Measurements from ENCODE around the gene KIF5A. TPM values are rescaled to one million over a fixed set of nuclear protein-coding genes. Genes with fewer than 3 reads are reported as not detected.
"Not testable (repeated sequence)": the region's sequence is repeated elsewhere in the genome, so short reads cannot be mapped to it uniquely, and the experiment has no call there.

KIF5A gene
- 5.4 TPM for polyA plus RNA-seq (2012; ENCODE audit: insufficient read depth, insufficient read length)

- DNase-seq (ENCODE audit: low read depth, low spot score), result no peak
- peak within 1 kb of the TSS; percentile 41 for H3K4me3 ChIP-seq (ENCODE audit: low read length)
These were observed at the start of gene KIF5A for GRCh38 chr12:57549909-57550640. TSS of gene KIF5A (plus strand) at chr12:57550044. CDS start at chr12:57550272, 228 bp downstream.

GRCh38 chr12:57500213-57500612, 49.6 kb upstream of the KIF5A start:
- H3K4me3 ChIP-seq (ENCODE audit: low read length), result no peak overlapping the region
- no peak for DNase-seq (ENCODE audit: low read depth, low spot score)

DNA sequence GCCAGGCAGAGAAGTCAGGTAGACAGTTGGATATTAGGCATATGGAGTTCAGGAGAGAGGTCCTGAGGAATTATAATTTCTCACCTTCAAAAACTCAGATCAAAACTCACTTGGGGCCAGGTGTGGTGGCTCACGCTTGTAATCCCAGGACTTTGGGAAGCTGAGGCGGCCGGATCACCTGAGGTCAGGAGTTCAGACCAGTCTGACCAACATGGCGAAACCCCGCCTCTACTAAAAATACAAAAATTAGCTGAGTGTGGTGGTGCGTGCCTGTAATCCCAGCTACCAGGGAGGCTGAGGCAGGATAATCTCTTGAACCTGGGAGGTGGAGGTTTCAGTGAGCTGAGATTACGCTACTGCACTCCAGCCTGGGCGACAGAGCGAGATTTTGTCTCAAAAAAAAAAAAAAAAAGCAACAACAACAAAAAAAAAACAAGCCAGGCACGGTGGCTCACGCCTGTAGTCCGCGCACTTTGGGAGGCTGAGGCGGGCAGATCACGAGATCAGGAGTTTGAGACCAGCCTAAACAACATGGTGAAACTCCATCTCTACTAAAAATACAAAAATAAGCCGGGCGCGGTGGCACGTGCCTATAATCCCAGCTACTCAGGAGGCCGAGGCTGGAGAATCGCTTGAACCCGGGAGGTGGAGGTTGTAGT, 47.4 kb upstream of the KIF5A start:
- not testable (repeated sequence) for H3K4me3 ChIP-seq (ENCODE audit: low read length); DNase-seq (ENCODE audit: low read depth, low spot score)

- H3K4me3 ChIP-seq (ENCODE audit: low read length); DNase-seq (ENCODE audit: low read depth, low spot score): not testable (repeated sequence)
These were observed 43.3 kb upstream of the KIF5A start for GRCh38 chr12:57506541-57506940.

- H3K4me3 ChIP-seq (ENCODE audit: low read length); DNase-seq (ENCODE audit: low read depth, low spot score): not testable (repeated sequence)
These were observed 42.0 kb upstream of the KIF5A start for GRCh38 chr12:57507796-57508195.

GRCh38 chr12:57511161-57511560, 38.7 kb upstream of the KIF5A start:
- DNase-seq (ENCODE audit: low read depth, low spot score), result no peak
- H3K4me3 ChIP-seq (ENCODE audit: low read length), result no peak overlapping the region

- no peak for DNase-seq (ENCODE audit: low read depth, low spot score)
- no peak overlapping the region for H3K4me3 ChIP-seq (ENCODE audit: low read length)
These were observed 38.1 kb upstream of the KIF5A start for GRCh38 chr12:57511588-57512325.

DNA sequence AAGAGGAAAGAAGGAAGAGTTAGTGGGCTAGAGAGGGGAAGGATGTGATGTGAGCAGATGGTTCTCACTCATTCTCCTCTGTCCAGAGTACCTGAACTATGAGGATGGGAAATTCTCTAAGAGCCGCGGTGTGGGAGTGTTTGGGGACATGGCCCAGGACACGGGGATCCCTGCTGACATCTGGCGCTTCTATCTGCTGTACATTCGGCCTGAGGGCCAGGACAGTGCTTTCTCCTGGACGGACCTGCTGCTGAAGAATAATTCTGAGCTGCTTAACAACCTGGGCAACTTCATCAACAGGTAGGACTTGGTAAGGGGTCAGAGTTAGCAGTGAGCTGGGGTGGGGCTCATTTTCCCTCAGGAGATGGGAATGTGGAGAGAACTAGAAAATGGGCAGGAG, 37.2 kb upstream of the KIF5A start:
- no peak overlapping the region for H3K4me3 ChIP-seq (ENCODE audit: low read length)
- no peak for DNase-seq (ENCODE audit: low read depth, low spot score)

DNA sequence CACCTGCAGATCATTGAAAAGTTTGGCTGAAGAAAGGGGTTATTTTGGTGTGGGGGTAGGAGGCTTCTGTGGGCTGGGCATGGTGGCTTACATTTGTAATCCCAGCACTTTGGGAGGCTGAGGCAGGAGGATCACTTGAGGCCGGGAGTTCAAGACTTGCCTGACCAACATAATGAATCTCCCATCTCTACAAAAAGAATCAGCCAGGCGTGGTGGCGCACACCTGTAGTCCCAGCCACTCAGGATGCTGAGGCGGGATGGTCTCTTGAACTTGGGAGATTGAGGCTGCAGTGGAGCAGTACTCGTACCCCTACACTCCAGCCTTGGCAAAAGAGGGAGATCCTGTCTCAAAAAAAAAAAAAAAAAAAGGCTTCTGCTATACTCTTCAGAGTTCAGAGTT, 36.6 kb upstream of the KIF5A start:
- no peak for DNase-seq (ENCODE audit: low read depth, low spot score)
- H3K4me3 ChIP-seq (ENCODE audit: low read length), result no peak overlapping the region

- not testable (repeated sequence) for DNase-seq (ENCODE audit: low read depth, low spot score); H3K4me3 ChIP-seq (ENCODE audit: low read length)
These were observed 36.2 kb upstream of the KIF5A start for GRCh38 chr12:57513677-57514076.

GRCh38 chr12:57514246-57514645, 35.6 kb upstream of the KIF5A start:
- H3K4me3 ChIP-seq (ENCODE audit: low read length); DNase-seq (ENCODE audit: low read depth, low spot score): not testable (repeated sequence)

DNA sequence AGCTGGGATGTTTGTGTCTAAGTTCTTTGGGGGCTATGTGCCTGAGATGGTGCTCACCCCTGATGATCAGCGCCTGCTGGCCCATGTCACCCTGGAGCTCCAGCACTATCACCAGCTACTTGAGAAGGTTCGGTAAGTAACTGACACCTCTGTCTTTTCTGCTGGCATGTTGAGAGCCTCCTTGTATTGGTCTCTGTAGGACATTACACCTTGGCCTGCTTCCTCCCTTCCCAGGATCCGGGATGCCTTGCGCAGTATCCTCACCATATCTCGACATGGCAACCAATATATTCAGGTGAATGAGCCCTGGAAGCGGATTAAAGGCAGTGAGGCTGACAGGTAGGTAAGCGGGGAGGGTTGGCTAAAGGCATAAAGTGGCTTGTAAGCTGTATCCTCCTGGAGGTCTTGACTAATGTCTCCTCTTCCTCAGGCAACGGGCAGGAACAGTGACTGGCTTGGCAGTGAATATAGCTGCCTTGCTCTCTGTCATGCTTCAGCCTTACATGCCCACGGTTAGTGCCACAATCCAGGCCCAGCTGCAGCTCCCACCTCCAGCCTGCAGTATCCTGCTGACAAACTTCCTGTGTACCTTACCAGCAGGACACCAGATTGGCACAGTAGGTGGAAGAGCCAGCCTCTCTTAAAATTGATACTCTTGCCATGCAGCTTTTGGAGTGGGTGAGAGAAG, 35.0 kb upstream of the KIF5A start:
- no peak for DNase-seq (ENCODE audit: low read depth, low spot score)
- H3K4me3 ChIP-seq (ENCODE audit: low read length), result no peak overlapping the region

DNA sequence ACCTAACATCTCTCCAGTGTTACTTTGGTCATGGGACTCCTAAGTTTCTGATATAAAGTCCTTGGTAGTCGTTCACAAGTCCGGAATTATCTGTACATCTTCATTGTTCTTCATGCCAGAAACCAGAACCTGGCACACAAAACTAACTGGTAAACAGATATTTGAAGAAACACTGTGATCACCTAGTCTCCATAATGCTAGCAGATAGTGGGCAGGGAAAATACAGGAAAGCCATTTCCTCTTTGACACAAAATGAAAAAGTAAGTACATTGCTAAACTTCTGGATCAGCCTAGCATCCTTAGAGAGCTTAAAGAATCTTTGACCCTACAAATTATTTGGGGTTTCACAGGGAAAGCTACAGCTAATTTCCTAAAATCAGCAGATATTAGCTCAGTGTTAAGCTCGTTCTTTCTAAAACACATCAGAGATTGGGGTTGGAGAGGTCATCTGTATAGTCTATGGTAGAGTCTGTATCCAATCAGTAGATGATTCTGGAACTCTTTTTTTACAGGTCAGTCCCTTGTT, 34.4 kb upstream of the KIF5A start:
- H3K4me3 ChIP-seq (ENCODE audit: low read length), result no peak overlapping the region
- DNase-seq (ENCODE audit: low read depth, low spot score), result no peak

- H3K4me3 ChIP-seq (ENCODE audit: low read length), result no peak overlapping the region
- no peak for DNase-seq (ENCODE audit: low read depth, low spot score)
These were observed 33.8 kb upstream of the KIF5A start for GRCh38 chr12:57515934-57516541.

- no peak for DNase-seq (ENCODE audit: low read depth, low spot score)
- no peak overlapping the region for H3K4me3 ChIP-seq (ENCODE audit: low read length)
These were observed 33.2 kb upstream of the KIF5A start for GRCh38 chr12:57516617-57517153.

DNA sequence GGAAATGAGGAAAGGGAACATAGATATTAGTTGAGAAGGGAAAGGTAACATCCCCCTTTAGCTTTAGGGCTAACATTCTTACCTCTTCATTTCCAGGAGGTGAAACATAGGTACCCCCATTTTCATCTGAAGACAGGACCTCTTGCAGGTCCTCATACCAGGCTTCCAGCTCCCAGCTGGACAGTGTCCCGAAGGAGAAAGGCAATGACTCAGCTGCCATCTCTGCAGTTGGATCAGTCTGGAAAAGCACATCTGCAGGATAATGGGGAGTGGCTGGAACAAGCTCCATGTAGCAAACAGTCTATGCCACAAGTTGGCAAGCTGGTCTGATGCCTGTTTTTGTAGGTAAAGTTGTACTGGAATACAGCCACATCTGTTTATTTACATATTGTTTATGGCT, 32.7 kb upstream of the KIF5A start:
- H3K4me3 ChIP-seq (ENCODE audit: low read length), result no peak overlapping the region
- no peak for DNase-seq (ENCODE audit: low read depth, low spot score)

DNA sequence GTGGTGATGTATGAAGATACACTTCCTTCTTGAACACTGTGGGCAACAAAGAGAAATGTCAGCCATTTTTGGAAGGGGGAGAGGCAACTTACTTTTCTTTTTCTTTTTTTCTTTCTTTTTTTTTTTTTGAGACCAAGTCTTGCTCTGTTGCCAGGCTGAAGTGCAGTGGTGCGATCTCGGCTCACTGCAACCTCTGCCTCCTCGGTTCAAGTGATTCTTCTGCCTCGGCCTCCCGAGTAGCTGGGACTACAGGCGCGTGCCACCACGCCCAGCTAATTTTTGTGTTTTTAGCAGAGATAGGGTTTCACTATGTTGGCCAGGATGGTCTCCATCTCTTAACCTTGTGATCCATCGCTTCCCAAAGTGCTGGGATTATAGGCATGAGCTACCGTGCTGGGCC, 32.1 kb upstream of the KIF5A start:
- not testable (repeated sequence) for DNase-seq (ENCODE audit: low read depth, low spot score); H3K4me3 ChIP-seq (ENCODE audit: low read length)

- DNase-seq (ENCODE audit: low read depth, low spot score), result no peak
- no peak overlapping the region for H3K4me3 ChIP-seq (ENCODE audit: low read length)
These were observed 31.5 kb upstream of the KIF5A start for GRCh38 chr12:57518176-57518919.
